ENCODE results near the gene SCAI.
A peak's percentile ranks its signal among the peaks of the same experiment; 100 is the strongest.
"Not testable (repeated sequence)": the region's sequence is repeated elsewhere in the genome, so short reads cannot be mapped to it uniquely, and the experiment has no call there.

Gene SCAI

DNA sequence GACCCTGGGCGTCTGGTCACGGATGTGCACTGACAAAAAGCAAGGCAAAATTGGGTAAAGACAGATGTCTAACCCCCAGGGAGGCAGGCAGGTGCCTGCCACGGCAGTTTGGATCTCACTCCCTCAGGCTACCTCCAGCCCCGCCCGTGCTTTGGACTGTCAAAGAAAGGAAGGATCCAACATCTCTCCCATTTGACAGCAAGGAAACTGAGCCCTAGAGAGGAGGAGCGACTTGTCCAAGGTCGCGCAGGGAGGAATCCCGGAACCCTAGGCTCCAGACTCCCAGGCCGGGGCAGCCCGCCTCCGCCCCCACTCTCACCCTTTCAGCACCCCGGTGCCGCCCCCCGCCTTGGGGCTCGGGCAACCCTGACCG, 202.8 kb downstream of the SCAI start:
- DNase-seq: no peak

DNA sequence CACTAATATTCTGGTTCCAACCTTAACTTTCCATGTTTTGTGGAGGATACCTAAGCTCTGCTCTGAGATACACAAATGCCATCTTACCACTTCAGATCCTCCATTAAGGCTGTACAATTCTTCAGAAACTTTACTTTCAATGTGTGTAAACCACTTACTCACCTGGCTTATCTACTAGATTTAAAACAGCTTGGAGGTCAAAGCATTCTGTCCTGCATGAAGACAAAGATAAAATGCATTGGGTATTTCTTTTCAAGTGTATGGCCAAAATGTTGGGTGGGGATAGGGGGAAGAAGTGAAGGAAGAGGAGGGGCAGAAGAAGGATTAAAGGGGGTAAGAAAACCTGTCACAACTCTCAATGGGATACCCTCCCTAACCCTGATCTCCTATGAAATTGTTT, 203.4 kb downstream of the SCAI start:
- DNase-seq: no peak

DNA sequence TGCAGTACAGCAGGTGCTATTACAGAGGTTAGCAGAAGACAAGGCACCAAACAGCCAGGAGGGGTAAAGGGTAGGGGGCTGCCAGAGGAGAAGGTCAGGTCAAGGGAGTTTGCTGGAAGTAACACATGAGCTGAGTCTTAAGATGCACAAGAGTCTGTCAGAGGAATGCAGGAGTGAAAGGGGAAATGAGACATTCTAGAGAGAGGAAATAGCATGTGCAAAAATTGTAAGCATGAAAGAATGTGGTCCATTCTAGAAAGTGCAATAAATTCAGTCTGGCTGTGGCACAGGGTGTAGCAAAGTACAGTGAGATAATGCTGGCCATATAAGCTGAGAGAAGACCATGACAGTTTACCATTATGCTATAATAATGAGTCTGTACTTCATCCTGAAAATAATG, 209.0 kb downstream of the SCAI start:
- no peak for DNase-seq

DNA sequence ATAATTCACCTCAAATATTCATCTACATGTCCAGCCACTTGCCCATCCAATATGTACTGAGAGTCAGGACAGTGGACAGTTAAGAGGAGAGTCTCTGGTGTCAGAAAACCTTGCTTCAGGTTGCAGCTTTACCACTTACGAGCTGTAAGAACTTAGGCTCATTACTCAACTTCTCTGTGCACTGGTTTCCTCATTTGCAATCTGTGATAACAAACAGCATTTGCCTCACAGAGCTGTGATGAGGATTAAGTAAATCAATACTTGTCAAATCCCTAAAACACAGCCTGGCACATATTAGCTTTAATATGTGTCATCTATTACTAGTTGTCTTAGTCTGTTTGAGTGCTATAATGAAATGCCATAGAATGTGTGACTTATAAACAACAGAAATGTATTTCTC, 211.0 kb downstream of the SCAI start:
- no peak for DNase-seq

DNA sequence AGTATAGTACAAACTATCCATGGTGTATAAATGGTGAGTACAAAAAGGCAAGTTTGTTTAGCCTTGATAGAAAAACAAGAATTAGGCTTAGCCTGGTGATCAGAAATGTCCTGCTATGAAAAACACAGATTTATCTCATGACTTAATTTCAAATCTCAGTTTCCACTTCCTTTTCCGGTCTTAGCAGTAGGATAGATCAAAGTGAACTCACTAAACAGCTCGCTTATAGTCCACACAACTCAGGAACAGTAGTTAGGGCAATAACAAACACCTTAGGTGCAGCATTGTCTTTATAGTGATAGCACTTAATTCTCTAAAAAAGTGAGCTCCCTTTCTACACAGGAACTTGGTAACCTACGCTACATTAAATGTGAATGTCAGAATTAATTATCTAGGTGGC, 213.9 kb downstream of the SCAI start:
- DNase-seq: no peak

DNA sequence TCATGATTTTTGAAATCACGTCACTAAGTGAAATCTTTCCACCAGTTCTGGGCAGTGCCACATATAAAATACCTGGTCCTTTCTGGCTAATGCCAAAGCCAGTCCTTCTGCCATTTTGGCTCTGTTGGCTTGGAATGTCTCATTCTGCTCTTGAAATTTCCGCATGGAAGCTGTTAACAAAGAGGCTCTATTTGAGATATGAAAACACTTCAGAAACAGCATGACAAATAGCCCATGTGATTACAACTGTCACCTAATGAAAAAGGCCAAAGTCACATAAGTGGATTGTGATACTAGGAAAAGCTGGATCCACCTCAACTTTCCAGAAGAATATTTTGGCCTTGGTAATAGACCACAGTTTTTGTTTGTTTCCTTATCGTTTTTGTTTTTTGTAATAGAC, 215.2 kb downstream of the SCAI start:
- no peak for DNase-seq

DNA sequence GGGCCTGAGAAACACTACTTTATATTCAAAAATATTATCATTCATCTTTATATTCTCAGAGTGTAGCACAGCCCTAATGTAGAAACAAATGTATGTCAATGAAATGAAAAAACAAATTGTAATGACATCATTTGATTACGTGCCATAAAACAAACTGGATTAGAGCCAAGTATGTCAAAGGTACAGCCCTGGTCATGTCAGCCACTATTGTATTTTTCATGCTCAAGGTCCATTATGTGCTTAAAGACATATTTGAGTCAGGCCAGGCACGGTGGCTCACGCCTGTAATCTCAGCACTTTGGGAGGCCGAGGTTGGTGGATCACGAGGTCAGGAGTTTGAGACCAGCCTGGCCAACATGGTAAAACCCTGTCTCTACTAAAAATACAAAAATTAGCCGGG, 222.9 kb downstream of the SCAI start:
- DNase-seq: not testable (repeated sequence)

DNA sequence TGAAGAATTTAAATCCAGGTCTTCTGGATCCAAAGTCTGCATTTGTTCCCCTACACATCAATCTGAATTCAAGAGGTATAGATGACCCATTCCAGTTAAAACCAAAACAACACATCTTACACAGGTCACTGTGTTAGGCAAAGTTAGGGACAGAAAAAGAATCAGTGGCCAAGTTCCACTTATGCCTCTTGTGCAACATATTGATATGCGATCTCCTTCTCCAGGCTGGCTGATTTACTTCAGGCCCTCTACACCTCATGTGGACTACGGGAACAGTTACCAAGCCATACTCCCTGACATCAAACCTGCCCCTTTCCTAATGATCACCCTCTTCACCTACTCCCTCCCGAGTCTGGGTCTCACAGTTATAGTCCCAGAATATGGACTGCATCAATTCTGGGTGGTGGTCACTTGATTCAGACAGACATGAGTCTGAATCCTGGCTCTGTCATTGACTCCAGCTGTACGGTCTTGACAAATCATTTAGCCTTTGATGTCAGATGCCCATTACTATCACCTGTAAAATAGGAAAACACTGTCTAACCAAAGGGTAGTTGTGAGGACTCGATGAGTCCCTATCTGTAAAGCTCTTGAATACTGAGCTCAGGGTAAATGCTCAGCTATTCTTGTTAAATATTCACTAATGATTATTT, 228.4 kb downstream of the SCAI start:
- DNase-seq: no peak

DNA sequence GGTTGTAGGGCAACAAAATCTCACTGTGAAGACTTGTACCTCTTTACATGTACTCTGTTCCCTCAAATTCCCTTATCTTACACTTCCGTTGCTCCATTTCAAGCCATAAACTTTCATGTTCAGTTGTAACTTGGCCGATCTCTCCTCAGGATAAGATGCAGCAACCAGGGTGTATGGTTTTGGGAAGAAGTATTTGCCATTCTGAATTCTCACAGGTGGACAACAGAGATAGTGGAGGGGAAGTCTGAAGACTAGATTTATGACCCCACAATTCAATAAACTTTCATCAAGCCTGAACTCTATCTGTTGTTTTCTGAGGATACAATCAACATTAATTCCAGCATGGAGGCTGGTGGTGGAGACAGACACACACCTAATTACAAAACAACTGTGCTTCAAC, 229.9 kb downstream of the SCAI start:
- DNase-seq: no peak

DNA sequence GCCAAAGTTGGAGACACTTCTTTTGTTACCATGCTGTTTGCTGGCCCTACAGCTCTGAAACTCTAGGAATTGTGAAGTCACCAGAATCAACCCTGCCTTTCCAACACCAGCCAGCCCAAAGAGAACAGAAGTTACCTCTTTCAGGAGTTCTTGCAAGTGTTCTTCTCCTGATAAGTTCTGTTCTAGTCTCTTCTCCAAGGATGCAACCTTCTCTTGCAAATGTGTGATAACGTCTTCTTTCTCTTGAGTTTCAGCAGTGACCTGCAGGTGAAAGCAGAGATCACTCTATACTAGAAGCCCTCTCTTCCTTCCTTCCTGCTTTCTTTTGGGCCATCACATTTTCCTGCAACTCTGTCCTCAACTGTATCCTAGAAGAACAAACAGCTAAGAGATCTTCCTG, 231.6 kb downstream of the SCAI start:
- DNase-seq: no peak

DNA sequence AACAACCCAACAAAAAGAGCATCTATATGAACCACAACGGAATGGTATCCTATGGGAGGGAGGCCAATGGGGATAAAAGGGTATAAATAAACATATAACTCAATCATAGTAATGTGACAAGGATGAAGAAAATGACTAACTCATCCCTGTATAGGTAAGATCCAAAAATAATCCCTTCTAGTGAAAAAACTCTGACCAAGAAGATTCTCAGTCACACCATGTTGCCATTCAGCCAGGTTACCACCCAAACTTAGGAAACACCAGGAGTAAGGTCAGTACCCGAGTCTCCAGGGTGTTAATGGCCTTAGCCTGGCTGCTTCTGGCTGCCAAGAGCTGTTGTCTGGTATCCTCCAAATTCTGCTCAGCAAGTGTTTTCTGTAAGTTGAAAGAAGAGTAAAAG, 235.2 kb downstream of the SCAI start:
- DNase-seq: no peak

DNA sequence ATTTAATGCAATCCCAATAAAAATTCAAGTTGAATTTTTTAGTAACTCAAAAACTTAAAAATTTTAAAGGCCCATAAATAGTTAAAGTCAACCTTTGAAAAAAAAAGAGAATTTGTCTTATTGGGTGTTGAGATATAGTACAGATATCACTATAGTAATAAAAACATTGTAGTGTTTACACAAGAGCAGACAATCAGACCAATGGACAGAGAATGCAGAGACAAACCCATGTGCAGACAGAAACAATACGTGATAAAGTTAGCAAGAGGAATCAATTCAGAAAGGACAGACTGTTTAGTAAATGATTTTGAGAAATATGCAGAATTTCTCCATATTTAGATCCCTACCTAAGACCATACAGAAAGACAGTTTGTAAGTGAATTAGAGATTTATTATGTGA, 236.4 kb downstream of the SCAI start:
- no peak for DNase-seq

DNA sequence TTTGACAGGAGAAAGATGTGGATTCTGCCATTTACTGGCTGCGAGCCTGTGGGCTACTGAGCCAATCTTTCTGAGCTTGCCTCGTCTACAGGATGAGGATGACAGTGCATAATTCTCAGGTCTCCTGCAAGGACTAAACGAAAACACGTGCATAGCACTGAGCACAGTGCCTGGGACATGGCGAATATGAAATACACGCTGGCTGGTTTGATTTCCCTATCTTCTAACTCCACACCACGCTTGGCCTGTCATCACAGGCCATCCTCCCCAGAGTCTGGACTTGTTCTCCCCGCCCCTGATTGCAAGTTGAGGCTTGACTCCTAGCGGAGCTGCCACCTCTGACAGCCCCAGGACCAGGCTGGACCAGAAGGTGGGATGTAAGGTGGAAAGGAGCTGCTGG, 243.5 kb downstream of the SCAI start:
- DNase-seq: no peak

DNA sequence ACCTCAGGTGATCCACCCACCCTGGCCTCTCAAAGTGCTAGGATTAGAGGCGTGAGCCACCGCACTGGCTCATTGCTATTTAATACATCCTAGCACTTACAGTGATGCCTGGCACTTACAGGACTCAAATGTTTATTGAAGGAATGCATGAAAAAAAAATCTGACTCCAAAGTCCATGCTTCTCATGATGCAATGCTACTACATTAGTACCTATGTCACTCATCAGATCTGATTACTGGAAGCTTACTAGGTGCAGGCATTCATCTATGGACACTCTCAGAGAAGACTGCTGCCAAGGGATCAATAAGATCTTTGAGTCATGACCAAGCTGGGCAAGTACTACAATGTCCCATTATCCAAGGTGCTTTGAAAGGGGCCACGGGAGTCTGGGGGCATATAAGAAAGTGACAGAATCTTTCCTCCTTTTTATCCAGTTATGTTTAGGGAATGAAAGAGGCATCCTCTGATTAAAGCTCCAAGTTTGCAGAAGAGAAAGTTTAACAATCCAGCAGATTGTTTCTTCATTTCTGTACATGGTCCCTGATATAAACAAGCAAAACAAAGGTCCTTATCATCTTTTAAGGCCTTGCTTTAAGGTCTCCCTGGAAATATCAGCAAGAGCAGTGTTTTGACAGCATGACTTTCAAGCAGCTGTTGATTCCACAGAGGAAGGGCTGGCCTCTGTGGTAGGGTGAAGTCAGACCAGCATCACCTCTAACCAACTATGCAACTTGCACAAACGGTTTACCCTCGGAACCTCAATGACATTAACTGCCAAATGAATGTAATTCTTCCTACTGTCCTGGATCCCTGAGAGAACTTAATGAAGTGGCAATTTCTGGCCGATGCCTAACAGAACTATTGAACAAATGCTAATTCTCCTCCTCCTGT, 245.5 kb downstream of the SCAI start:
- DNase-seq: no peak

DNA sequence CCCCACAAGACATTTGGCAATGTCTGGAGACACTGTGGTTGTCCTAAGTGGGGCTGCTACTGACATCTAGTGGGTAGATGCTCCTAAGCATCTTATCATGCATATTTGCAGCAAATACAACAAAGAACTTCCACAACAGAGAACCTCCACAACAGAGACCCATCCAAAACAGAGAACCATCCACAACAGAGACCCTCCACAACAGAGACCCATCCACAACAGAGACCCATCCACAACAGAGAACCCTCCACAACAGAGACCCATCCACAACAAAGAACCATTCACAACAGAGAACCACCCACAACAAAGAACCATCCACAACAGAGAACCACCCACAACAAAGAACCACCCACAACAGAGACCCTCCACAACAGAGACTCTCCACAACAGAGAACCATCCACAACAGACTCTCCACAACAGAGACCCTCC, 248.6 kb downstream of the SCAI start:
- peak; percentile 17 for DNase-seq

DNA sequence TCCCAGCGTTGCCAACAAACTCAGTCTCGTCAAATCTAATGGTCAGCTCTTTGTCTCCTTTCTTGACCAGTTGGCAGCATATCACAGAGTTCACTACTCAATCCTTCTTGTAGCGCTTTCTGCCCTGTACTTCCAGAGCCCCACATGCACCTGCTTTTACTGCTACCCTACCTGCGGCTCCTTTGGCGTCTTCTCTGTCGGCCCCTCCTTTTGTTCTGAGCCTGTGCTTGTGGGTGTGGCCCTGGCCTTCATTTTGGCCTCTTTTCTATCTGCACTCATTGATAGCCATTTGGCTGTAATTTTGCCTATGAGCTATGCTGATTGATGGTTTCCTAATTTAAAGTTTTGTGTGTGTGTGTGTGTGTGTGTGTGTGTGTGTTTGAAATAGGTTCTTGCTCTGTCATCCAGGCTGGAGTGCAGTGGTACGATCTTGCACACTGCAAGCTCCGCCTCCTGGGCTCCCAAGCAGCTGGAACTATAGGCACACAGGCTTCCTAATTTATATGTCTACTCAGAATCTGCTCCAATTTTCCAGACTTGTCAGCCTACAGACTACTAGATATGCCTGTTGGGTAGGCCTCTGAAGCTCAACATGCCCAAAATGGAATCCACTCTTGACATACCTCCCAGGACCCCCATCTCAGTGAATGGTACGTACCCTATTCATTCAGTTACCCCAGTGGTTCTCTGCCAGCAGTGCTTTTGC, 249.1 kb downstream of the SCAI start:
- no peak for DNase-seq

Measured in activated T-cell treated with anti-CD3 and anti-CD28 coated beads for 4 hours (primary cell).